Measurements from ENCODE around the gene SPATA16.
"Not testable (repeated sequence)": the region's sequence is repeated elsewhere in the genome, so short reads cannot be mapped to it uniquely, and the experiment has no call there.

SPATA16 gene

DNA sequence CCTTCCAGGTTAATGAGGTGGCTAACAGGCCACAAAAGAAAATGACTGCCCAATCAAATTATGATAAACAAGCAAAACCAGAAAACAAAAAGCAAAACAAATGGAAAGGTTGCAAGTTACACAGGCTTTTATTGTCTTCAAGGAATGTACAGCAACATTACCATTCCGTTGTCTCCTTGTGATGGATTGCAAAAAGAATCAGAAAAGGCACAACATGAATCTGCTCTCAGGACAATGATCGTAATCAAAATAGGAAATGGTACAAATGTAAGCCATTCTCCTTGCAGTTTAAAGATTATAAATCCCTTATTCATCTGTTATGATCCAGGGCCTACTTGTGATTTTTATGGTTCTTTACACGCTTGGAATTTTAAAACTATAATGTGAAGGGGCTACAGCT, 264.7 kb downstream of the SPATA16 start:
- no peak for DNase-seq (ENCODE audit: low spot score)

- no peak for DNase-seq (ENCODE audit: low spot score)
These were observed 266.0 kb downstream of the SPATA16 start for GRCh38 chr3:172875039-172875438.

DNA sequence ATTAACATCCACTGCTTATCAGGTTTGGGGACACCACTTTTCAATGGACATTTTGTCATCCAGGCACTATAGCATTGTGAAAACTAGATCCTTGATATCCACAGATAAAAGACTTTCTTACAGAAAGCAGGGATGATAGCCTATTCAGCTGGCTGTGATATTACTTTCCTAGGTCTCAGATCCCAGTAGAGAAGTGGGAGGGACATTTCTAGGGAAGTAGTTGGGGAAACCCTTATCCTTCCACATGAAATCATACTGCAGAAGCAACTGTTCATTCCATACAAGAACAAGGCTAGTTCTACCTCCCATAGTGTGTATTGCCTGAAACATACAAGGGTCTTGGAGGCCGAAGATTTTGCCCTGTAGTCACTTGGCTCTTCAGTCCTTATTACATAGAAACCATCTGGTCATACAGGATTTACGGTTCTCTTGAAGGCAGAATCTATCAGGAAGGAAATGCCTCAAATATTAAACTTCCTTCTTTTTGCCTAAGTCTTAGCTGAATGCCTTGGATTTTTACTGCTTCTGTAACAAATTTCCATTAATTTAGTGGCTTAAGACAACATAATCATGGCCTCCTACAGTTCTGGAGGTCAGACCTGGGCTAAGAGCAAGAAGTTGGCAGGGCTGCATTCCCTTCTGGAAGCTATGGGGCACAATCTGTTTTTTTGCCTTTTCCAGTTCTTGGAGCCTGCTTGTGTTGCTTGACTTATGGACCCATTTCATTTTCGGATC, 271.1 kb downstream of the SPATA16 start:
- DNase-seq (ENCODE audit: low spot score) = no peak

GRCh38 chr3:172869368-172869771, 271.7 kb downstream of the SPATA16 start:
- peak; percentile 34 for DNase-seq (ENCODE audit: low spot score)

DNA sequence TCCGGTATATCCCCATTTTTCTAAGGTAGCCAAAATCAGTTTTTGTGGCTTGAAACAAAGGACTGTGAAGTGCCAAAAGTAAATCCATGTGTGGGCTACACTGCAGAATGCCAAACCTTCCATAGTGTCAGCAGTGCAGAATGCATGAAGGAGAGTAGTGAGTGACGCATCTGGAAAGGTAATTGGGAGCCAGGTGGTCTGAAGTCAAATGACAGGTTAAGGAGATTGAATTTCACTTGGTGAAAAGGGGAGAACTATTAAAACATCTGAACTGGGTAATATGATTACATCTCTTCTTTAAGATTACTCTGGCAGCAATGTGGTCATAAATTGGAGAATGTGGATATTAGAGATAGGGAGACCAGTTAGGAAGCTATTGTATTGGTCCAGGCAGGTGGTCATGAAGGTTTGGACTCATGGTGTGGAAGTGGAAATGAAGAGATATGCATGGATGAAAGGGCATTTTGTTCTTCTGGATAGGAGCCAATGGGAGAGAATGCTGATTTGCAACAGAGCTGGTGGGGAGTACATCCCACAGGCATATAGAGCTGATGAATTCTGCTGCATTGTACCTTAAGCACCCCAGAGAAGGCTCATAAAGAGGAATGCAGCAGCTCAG, 272.3 kb downstream of the SPATA16 start:
- DNase-seq (ENCODE audit: low spot score) = no peak

- not testable (repeated sequence) for DNase-seq (ENCODE audit: low spot score)
These were observed 274.2 kb downstream of the SPATA16 start for GRCh38 chr3:172866726-172867350.

DNA sequence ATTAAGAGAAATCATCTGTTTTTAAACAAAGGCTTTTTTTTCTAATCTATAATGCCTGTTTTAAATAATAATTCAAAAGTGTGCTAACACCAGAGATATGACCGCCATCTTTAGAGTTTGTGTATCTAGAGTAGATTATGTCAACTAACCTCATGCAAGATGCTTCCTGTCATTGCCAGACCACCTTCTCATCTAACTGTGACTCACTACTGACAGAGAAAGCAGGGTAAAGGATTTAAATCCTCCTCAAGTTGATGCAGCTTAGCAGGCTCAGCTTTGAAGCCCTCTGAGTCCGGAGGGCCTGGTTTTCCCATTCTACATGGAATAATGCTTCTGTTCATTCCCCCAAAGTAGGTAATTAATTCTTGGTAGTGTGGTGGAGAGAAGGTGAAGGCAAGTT, 282.0 kb downstream of the SPATA16 start:
- no peak for DNase-seq (ENCODE audit: low spot score)

DNA sequence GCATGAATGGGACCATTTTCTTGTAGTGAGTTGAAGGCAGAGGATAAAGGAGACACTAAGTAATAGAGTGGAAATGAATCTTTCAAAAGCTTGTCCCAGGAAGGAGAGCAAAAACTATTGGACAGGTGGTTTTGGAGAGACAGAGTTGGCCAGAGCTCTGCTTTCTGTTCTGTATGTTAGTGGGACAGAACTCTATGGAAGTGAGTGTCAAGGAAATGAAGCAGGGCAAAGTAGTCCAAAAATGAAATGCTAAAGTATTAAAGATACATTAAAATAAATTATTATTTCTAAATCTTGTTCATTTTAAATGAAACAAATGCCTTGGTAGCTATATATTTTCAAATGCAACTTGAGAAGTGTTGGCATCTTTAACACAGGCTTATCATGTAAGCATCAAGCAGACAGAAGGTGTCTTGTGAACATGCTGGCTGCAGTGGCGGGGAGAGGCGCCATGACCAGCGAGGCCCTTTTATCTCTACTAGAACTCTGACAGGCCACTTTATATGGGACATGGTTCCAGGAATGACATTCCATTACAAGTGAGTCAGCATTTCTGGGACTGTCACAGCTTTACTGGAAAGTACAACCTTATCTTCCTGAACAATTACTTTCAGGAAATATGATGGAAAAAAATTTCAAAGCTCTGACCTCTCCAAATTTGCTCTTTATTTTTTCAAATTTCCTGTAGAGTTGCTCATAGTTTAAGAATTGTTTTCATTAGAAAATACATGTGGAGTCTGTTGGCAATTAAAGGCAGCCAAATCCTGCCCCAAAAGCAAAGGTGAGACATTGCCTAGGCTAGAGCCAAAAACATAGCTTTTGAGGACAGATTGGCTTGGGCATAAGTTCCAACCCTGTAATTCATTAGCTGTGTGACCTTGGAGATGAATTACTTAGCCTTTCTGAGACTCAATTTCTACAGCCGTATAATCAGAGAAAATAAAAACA, 284.0 kb downstream of the SPATA16 start:
- DNase-seq (ENCODE audit: low spot score) = peak; percentile 47

- no peak for DNase-seq (ENCODE audit: low spot score)
These were observed 286.0 kb downstream of the SPATA16 start for GRCh38 chr3:172855037-172855436.

- no peak for DNase-seq (ENCODE audit: low spot score)
These were observed 286.9 kb downstream of the SPATA16 start for GRCh38 chr3:172853921-172854666.

- DNase-seq (ENCODE audit: low spot score) = no peak
These were observed 288.0 kb downstream of the SPATA16 start for GRCh38 chr3:172853005-172853404.

DNA sequence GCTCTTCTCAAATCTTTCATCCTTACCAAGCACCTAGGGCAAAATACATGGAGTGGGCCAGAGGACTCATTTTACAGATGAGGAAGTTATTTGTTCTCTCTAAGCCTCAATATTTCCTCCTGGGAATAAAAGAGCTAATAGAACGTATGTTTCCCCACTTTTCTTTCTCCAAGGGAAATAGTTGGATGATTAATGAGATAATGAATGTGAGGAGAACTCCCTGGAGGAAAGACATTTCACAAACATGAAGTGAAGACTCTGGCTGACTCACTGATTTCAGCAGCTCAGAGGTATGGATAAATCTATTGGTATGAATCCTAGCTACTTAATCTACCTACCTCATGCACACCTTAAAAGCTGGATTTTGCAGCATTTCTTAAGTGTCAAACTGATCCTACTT, 292.1 kb downstream of the SPATA16 start:
- no peak for DNase-seq (ENCODE audit: low spot score)

DNA sequence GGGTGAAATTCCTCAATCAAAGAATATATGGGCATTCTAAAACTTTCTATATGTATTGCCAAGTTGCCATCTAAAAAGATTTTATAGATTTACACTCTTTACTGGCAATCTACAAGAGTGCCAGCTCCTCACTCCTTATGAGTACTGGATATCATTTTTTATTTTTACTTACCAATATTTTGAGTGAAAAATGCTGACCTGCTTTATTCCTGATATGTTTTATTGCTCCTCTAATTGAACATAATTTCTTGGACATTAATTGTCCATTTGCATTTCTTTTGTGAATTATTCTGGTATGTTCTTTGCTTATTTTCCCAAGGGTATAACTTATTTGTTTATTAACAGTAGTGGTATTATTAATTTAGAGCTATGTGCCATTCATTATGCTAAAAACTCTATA, 293.7 kb downstream of the SPATA16 start:
- DNase-seq (ENCODE audit: low spot score) = no peak

DNA sequence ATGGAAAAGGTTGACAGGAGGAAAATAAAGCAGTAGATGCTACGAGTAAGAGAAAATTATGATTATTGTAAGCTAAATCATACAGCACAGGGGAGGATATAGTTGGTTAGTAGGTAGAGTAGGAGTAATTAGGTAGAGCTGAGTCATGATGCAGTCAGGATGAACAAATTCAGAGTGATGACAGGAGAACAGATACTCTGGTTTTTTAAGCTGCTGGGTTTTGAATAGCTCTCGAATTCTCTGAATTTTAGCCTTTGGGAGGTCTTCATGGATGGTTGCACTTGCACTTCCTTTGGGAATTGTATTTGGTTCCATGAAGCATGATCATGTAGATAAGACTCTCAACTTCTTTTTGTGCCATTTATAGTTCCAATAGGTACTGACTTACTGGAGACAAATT, 294.3 kb downstream of the SPATA16 start:
- no peak for DNase-seq (ENCODE audit: low spot score)

DNA sequence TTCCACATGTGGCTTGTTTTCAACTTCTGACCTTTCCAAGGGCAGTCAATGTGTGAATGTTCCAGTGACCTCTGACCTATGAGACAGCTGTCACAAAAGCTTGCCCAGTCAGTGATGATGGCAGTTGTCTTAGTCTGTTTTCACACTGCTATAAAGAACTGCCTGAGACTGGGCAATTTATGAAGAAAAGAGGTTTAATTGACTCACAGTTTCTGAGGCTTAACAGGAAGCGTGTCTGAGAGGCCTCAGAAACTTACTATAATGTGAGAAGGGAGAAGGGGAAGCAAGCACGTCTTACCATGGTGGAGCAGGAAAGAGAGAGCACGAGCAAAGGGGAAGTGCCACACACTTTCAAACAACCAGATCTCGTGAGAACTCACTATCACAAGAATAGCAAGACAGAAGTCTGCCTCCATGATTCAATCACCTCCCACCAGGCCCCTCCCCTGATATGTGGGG, 294.9 kb downstream of the SPATA16 start:
- no peak for DNase-seq (ENCODE audit: low spot score)

- no peak for DNase-seq (ENCODE audit: low spot score)
These were observed 296.6 kb downstream of the SPATA16 start for GRCh38 chr3:172844428-172844827.

DNA sequence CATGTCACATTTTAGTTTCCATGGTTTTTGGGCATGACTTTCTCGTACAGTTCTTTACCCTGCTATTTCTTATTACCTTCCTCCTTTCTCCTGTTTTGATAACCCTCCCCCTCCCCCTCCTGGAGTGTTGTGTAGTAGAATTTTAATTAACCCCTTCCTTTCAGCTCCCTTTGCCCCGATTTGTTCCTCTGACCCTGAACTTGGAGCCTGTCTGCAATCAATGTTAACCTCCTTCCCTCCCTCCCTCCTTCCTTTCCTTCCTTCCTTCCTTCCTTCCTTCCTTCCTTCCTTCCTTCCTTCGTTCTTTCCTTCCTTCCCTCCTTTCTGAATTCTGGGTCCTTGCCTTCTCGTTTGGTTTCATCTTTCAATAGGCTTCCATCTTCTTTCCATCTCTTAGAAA, 300.1 kb downstream of the SPATA16 start:
- no peak for DNase-seq (ENCODE audit: low spot score)

- no peak for DNase-seq (ENCODE audit: low spot score)
These were observed 300.6 kb downstream of the SPATA16 start for GRCh38 chr3:172840463-172840862.

DNA sequence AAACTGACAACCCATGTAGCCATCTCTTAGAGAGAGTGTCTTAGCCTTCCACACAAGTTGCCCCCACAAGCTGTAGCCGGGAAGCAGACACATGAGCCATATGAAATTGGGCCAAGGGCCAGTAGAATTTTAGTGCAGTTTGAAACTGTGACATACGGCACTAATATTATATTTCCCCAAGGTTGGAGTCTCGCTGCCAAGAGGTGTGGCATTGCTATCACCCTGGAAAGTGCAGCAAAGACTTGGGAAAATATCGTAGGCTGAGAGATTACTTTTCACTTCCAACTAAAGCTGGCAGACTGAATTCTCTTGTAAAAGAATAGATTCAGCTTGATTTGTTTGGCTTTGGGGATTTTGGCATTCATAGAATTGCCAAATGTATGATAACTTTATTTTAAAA, 301.4 kb downstream of the SPATA16 start:
- no peak for DNase-seq (ENCODE audit: low spot score)

Data from HuH-7 (cell line).